Stomach (tissue), 9 donors: ENCODE results near the gene CCDC9. TPM values are rescaled to one million over a fixed set of nuclear protein-coding genes. Genes with fewer than 3 reads are reported as not detected.

ENCODE experiments used
- DNase-seq, 2 donors: peaks; one replicate each; pipeline versions ENCODE4 v3.0.0 to v3.0.0-alpha.2; 2013 to 2019
- H3K27ac ChIP-seq, 5 donors: fragments of 200-600 bp in 4 of 5; sonication (generic) in 4 of 5; one replicate each; pipeline ENCODE4 v1.5.1; 2013 to 2019; ENCODE audit warnings: mild to moderate bottlenecking in 1 of 5, moderate library complexity in 1 of 5
- H3K27me3 ChIP-seq, 3 donors: fragments of 200-600 bp; sonication (generic); one replicate each; pipeline ENCODE4 v1.5.1; 2017 to 2019; ENCODE audit warnings: mixed run types in 1 of 3
- H3K36me3 ChIP-seq, 4 donors: fragments of 200-600 bp; sonication (generic); 1 replicate in 3 of 4; 2 replicates in 1 of 4; pipeline ENCODE4 v1.5.1; 2016 to 2019
- H3K4me1 ChIP-seq, 4 donors: fragments of 200-600 bp; sonication (generic); one replicate each; pipeline ENCODE4 v1.5.1; 2016 to 2019
- H3K4me3 ChIP-seq, 4 donors: fragments of 200-600 bp; sonication (generic) in 3 of 4; one replicate each; pipeline ENCODE4 v1.5.1; 2016 to 2019; ENCODE audit warnings: mild to moderate bottlenecking in 1 of 4
- H3K9me3 ChIP-seq, 4 donors: fragments of 200-600 bp; sonication (generic); one replicate each; pipeline ENCODE4 v1.5.1; 2016 to 2019
- EP300 ChIP-seq: sonication (generic); formaldehyde crosslinking; IDR thresholded peaks from one replicate; pipeline ENCODE4 v1.6.1; 2017; ENCODE audit warnings: antibody characterized with exemption
- POLR2A ChIP-seq, 4 donors: fragments of 450-650 bp; IDR thresholded peaks; one replicate each; pipeline ENCODE4 v1.6.1; 2016; ENCODE audit warnings: antibody characterized with exemption in 4 of 4, control low read depth in 2 of 4, mild to moderate bottlenecking in 1 of 4, moderate library complexity in 1 of 4
- POLR2AphosphoS5 ChIP-seq, 3 donors: sonication (generic); formaldehyde crosslinking; IDR thresholded peaks; one replicate each; pipeline ENCODE4 v1.6.1; 2016; ENCODE audit warnings: antibody characterized with exemption in 3 of 3
- WGBS, 5 donors: extraction: QIAGEN DNeasy Blood & Tissue Kit in 3 of 5; methylation state at CpG; one replicate each; pipeline versions ENCODE4 v1.1.5 to v1.1.7; 2013 to 2018; 5-methylcytosine and 5-hydroxymethylcytosine counted together
- intact Hi-C: fragments of 100-400 bp; cut with DNase I; formaldehyde crosslinking; loops from one replicate; pipeline ENCODE4 v1.15.1; 2023; ENCODE audit warnings: low total_unique reads
- polyA plus RNA-seq, 3 donors: library from polyadenylated mRNA; stranded (reverse); fragments of 200-250 nt; gene quantifications; one replicate each; pipeline ENCODE4 v1.2.3, GENCODE V29; 2013
- total RNA-seq, 5 donors: library from RNA; depleted of rRNA; stranded (reverse); fragments of >200 nt; gene quantifications; one replicate each; pipeline versions ENCODE4 v1.1.0 to v1.2.3, GENCODE V29; 2014 to 2016
- TF ChIP-seq, protein P1 (sequence below), 7 experiments: fragments of 450-650 bp in 4 of 7; fragments of 200-600 bp in 3 of 7; sonication (generic) in 3 of 7; IDR thresholded peaks; one replicate each; pipeline ENCODE4 v1.5.1; 2016 to 2019; ENCODE audit warnings: antibody characterized with exemption in 7 of 7, control low read depth in 2 of 7, mild to moderate bottlenecking in 1 of 7
- donor health status: healthy with polysubstance abuse.
- donor health status: Bipolar disorder and iron deficiency.
- donor health status: healthy.

Gene CCDC9
- total and polyA plus RNA-seq, 8 donors, result 14.3 to 62.4 (median 21.3) TPM

DNA sequence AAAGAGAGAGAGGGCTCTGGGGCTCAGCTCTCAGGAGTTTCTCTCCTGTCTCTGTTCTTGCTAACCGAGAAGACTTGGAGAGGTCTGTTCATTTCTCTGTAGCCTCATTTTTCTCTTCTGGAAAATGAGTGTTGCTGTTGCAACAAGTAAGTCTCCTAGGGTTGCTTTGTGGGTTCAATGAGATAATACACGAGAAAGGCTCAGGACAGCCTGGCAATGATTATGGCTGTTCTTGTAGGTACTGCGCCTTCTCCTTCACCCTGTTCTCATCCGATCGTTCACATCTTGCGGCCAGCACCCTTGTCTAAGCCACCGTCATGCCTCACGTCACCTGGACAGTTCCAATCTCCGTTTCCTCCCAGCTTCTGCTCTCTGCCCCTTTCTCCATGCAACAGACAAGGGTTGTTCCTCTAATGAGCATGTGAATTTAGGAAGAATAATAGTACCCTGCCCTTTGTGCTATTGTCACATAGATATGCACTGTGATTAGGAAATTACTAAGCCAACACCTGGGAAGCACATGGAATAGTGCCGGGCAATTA, 57.5 kb downstream of the CCDC9 start:
- intact Hi-C loops, result no loop called here
- H3K9me3 ChIP-seq, result no peaks in the 10 kb centered on the region
- no peak overlapping the region for H3K4me3 ChIP-seq
- peak overlapping the region in 4 of 5 donors; percentile 5 to 71 (median 10) for H3K27ac ChIP-seq
- DNase-seq, result no peak
- H3K36me3 ChIP-seq, result no peaks in the 10 kb centered on the region
- WGBS, 5 donors, result 75 to 83% (median 79%) methylated on average over 10 of the region's 10 CpGs
- TF ChIP-seq, protein P1, sequence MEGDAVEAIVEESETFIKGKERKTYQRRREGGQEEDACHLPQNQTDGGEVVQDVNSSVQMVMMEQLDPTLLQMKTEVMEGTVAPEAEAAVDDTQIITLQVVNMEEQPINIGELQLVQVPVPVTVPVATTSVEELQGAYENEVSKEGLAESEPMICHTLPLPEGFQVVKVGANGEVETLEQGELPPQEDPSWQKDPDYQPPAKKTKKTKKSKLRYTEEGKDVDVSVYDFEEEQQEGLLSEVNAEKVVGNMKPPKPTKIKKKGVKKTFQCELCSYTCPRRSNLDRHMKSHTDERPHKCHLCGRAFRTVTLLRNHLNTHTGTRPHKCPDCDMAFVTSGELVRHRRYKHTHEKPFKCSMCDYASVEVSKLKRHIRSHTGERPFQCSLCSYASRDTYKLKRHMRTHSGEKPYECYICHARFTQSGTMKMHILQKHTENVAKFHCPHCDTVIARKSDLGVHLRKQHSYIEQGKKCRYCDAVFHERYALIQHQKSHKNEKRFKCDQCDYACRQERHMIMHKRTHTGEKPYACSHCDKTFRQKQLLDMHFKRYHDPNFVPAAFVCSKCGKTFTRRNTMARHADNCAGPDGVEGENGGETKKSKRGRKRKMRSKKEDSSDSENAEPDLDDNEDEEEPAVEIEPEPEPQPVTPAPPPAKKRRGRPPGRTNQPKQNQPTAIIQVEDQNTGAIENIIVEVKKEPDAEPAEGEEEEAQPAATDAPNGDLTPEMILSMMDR (IDR thresholded peaks at IDR 0.05), result no peak
- no peak for TF ChIP-seq POLR2A (IDR thresholded peaks at IDR 0.05)
- no peak for TF ChIP-seq POLR2AphosphoS5 (IDR thresholded peaks at IDR 0.05)
- TF ChIP-seq EP300, result no peak
- H3K27me3 ChIP-seq, result peaks cover 0 to 56% (median 0%) of the 10 kb centered on the region in 3 donors
- peaks cover 0 to 8% (median 4%) of the 10 kb centered on the region in 4 donors for H3K4me1 ChIP-seq

DNA sequence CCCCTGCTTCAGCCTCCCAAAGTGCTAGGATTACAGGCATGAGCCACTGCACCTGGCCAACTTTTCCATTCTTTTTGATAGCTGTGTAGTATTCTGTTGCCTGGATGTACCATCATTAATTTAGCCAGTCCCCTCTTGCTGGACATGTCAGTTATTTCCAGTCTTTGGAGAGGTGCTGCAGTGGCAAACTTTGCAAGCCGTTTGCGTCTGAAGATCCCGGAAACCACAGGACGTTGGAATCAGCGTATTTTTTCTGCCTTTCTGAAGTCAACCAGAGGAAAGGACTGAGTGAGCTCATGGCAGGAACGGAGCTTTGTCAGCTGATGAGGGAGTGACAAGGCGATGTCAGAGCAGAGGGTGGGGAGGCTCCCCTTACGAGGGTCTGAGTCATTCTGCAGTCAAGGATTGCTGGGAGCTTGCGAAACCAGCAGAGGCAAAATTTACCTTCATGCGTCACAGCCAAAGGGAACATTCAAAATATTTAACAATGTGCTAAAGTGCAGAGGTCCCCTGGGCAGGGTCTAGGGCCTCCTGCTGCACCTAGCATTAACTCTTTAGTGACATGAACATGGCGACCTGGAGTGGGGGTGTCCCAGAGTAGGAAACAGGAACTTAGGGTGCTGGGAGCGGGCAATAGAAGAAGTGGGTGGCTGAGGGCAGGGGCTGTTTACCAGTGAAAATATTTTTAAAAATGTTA, 58.9 kb downstream of the CCDC9 start:
- Histone ChIP-seq H3K27ac (peak overlapping the region in 3 of 5 donors; percentile 15 to 71 (median 68)), H3K4me1 (peaks cover 0 to 8% (median 3%) of the 10 kb centered on the region in 4 donors), H3K36me3 (peaks cover 0 to 8% (median 0%) of the 10 kb centered on the region in 4 donors), H3K9me3 (no peaks in the 10 kb centered on the region), H3K4me3 (no peak overlapping the region), H3K27me3 (peaks cover 0 to 58% (median 0%) of the 10 kb centered on the region in 3 donors)
- TF ChIP-seq POLR2A (IDR thresholded peaks at IDR 0.05) (no peak), POLR2AphosphoS5 (IDR thresholded peaks at IDR 0.05) (peak in 2 of 3 donors; percentile 52 to 59)
- TF ChIP-seq, protein P1 (IDR thresholded peaks at IDR 0.05), result no peak
- peak; percentile 44 to 57 for DNase-seq
- intact Hi-C loops, result no loop called here
- 34 to 44% (median 35%) methylated on average over 12 of the region's 12 CpGs for WGBS, 5 donors

- DNase-seq, result no peak
- no peak for TF ChIP-seq POLR2AphosphoS5 (IDR thresholded peaks at IDR 0.05)
- no peak for TF ChIP-seq POLR2A (IDR thresholded peaks at IDR 0.05)
- no peak for TF ChIP-seq EP300
- TF ChIP-seq, protein P1 (IDR thresholded peaks at IDR 0.05), result no peak
- peaks cover 0 to under 1% (median 0%) of the 10 kb centered on the region in 4 donors for H3K9me3 ChIP-seq
- H3K4me1 ChIP-seq, result peaks cover 0 to 8% (median 0%) of the 10 kb centered on the region in 4 donors
- H3K4me3 ChIP-seq, result no peak overlapping the region
- peaks cover 0 to 58% (median 0%) of the 10 kb centered on the region in 3 donors for H3K27me3 ChIP-seq
- intact Hi-C loops, result no loop called here
- 81 to 89% (median 84%) methylated on average over 4 of the region's 4 CpGs for WGBS, 5 donors
- H3K27ac ChIP-seq, result no peak overlapping the region
- H3K36me3 ChIP-seq, result peaks cover 0 to 12% (median 0%) of the 10 kb centered on the region in 4 donors
Measured at GRCh38 chr19:47316513-47316912, 60.2 kb downstream of the CCDC9 start.

GRCh38 chr19:47319923-47320871, 63.9 kb downstream of the CCDC9 start:
- H3K4me1 ChIP-seq, result peaks cover 0 to 8% (median 0%) of the 10 kb centered on the region in 4 donors
- 89 to 94% (median 93%) methylated on average over 46 of the region's 46 CpGs for WGBS, 5 donors
- intact Hi-C loops, result loop anchor here (10.0 kb wide), 1 partner anchor 85 kb away; no protein-coding TSS in a partner anchor
- H3K27me3 ChIP-seq, result peaks cover 0 to 68% (median 0%) of the 10 kb centered on the region in 3 donors
- no peak for DNase-seq
- H3K4me3 ChIP-seq, result no peak overlapping the region
- peaks cover 0 to 12% (median 0%) of the 10 kb centered on the region in 4 donors for H3K36me3 ChIP-seq
- peaks cover 0 to 6% (median 0%) of the 10 kb centered on the region in 4 donors for H3K9me3 ChIP-seq
- H3K27ac ChIP-seq, result no peak overlapping the region
- TF ChIP-seq, protein P1 (IDR thresholded peaks at IDR 0.05), result no peak
- TF ChIP-seq POLR2AphosphoS5 (IDR thresholded peaks at IDR 0.05) (no peak), POLR2A (IDR thresholded peaks at IDR 0.05) (no peak)
